NCI-H187 treated with DMSO at 0.1 percent for 48 hours (cell line): ENCODE measurements around the gene GPR158.

ENCODE experiments used
- DNase-seq: peaks from one replicate; lab custom pipeline; 2025; lab: John Stamatoyannopoulos, UW

The GPR158 gene

DNA sequence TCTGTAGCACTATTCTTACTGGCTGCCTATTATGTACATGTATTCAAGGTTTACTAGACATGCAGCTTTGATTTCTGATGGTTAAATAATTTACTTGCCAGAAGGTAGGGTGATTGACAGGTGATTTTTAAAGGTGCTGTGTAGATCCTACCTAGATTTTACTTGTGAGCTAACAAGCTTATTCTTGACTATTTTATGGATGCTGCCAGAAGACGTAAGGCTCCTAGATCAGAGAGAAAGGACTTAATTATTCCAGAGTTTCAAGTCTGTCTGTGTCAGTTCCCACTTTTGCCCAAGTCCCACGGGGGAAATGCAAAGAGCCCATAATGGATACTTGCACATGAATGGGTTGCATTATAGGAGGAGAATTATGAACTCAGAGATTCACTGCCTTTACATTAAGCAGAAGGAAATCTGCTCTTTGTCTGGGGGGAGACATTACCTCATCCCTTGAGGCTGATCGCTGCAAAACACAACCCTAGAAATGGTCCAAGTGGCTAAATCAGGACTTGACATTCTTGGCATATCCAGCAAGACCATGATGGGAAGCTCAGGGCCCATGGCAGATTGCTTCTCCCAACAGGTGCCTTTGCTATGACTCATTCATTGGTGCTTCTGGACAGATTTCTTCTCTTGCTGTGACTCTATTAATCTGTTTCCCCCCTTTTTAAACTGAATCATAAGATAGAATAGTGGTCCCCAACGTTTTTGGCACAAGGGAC, 32.1 kb downstream of the GPR158 start:
- no peak for DNase-seq

DNA sequence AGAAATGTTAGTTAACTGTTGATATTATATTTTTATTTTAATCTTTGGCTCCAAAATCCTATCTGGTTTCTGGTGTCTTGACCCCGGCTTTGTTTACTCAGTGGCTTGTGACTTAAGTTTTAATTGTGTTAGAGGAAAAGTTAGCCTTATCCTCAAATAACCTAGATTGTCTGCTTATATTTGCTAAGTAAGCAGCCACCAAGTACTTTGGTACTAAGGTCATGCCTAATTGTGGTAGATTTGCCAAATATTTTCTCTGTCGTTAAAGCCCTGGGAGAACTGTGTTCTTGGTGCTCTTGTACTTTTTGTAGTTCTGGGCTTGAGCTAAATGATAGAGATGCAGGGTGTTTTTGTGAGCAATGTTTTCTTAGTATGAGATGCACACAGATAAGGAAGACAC, 34.8 kb downstream of the GPR158 start:
- DNase-seq = no peak

DNA sequence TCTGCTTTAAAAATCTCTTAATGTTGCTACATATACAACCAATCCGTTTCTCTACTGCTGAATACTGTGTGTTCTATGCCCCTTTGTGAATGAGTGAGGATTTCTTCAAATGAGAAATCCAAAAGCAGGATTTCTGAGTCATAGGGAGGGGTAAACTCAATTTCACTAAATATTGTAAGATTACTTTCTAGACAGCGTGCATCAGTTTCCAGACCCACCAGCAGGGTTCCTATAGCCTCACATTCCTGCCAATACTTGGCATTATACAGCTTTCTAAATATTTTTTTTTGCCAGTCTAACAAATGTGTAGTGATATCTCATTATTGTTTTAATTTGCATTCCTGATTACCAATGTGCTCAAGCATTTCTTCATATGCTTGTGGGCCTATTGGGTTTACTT, 35.5 kb downstream of the GPR158 start:
- no peak for DNase-seq

DNA sequence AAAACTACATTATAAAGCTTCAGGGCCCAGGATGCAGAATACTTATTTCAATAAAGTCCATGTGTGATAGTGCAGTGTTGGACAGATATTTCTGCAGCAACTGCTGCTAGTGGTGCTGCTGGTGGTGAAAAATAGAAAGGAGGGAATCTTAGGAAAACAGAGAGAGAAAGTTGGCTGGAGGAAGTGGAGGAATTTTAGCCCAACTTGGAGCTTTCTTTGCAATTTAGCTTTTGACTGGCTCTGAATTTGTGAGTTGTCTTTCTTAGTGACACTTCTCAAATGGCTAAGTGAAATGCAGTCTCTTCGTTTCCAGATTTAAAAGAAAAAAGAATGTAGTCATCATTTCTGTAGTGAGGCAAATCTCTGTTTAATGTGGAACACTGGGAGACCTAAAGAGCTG, 45.4 kb downstream of the GPR158 start:
- DNase-seq = no peak

DNA sequence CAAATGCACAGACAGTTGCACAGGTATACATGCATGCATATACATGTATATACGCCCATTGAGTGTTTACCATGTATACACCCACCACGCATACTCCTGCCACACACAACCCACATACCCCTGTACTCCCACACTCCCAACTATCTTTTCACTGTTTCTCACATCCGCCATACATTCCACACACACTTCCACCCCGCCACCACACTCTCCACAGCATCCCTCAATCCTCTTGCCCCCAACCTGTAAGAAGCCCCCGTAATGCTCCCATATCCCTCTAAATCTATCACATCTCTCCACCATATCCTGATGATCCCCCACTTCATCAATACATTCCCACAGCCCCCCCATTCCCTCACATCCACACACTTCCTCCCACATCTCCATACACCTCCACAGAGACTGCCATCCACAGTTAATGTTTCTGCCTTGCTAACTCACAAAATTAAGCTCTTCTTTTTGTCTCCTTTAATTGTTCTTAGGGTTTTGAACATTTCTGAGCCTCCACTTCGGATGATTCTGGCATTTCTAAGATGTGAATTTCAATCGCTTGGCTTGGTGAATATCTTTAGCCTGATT, 47.4 kb downstream of the GPR158 start:
- DNase-seq = no peak

DNA sequence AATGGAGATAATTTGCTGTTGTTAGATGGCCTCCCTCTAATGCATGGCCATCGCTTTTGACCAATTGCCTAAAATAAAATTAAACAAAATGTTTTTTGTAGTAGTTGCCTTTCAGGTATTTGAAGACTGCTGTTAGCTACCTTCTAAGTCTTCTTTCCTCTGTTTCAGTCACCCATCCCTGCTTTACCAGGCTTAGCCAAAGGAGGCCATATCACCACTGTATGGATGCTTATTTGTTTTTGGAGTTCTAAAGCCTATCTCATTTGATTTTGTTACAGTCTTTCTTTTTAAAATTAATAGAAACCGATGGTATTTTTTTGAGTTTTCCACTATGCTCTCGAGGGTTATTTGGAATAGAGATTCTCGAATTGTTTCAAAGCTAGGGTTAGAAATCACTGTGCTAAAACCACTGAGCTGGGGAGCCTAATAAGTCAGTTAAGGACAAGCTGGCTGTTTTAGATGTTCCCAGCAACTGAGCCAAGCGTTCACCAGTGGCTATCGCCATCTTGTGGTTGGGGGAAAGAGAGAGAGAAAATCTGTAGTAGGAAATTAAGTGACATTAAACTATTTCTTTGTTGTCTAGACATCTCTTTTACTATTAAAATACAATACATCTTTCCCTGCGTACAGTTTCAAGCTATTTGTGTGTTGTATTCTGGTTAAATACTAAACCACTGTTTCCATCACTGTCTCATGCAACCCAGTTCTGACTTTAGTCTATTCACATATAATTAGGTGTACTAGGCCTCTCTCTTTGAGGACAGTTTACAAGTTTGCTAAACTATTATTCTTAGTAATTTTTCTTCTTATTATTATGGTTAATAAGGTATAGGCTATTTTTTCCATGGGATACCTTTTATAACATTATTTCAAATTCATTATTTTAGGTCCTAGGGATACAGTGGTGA, 52.2 kb downstream of the GPR158 start:
- DNase-seq = no peak

DNA sequence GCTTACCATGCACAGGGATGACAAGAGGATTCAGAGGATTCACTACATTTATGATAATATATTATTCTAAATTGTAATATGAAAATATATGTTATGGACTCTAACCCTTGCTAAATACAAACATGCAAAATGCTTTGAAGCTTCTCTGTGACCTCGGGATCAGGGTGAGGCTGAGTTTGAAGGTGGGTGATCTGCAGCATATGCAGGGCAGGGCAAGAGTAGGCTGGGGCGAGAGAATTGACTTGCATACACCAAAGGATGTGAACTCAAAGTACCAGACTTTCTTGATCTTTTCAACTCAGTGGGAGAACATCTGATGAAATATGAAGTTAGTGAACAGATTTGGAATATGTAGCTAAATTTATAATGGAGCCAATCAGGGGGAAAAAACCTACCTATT, 57.0 kb downstream of the GPR158 start:
- DNase-seq = no peak

DNA sequence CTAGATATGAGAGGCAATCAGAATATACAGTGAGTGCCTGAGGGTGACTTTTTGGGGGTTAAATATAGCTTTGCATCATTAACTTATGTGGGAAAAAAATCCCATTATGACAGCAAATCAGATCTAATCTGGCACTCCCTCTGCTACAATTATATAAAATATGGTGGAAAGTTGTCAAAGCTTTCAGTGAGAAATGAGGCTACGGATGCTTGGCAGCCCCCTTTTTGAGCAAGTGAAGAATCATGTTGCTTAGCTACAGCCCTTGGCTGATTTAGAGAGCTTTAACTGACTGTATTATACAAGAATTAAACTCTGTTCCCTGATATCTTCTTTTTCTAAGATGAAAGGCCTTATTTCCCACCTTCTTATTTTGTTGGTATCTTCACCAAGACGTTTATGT, 57.4 kb downstream of the GPR158 start:
- DNase-seq = no peak

DNA sequence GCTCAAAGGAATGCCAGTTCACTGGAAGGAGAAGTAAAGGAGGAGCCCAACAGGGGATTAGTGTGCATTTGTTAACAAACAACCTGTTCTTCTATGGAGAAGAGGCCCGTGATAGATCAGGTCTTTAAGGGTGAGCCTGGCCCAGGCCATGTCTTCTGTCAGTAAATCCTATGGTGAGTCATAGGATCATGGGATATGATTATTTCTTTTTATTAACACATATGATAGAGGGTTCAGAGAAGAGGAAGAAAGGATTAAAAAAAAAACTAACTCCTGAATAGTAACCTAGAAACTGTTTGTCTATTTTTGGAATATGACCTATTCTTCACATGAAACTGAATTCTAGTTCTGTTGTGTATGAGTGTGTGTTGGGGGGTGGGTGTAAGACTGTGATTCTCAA, 70.4 kb downstream of the GPR158 start:
- no peak for DNase-seq

DNA sequence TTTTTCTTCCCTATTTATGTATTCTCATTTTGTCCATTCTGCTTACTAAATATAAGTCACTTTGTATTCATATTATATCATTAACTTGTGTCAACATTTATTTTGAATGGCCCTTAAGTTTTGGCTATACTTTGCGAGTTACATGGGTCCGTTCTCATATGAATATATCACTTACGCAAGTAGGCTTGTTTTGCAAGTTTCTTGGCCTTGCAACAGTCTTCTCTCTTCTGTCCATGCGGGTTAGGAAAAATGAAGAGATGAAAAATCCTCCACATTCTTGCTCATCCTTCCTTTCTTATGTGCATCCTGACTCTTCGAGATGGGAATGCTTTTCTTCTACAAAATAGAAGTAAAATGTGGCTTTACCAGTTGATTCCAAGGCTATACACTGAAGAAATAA, 82.8 kb downstream of the GPR158 start:
- no peak for DNase-seq

DNA sequence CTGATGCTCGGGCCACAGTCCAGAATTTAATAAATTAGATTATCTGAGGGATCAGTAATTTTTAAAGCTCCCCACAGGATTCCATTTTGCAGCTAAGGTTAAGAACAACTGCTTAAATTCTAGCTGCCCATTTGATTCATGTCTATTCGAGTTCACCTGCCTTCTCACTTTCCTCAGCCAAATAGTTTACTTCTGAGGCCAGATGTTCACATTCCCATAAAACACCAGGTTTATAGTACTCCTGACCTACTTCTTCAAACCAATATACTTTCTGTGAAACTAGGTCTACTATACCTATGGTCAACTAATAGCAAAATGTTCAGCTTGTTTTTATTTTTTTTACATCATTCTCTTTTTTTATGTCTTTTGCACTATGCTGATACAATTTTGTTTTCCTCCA, 86.3 kb downstream of the GPR158 start:
- no peak for DNase-seq

DNA sequence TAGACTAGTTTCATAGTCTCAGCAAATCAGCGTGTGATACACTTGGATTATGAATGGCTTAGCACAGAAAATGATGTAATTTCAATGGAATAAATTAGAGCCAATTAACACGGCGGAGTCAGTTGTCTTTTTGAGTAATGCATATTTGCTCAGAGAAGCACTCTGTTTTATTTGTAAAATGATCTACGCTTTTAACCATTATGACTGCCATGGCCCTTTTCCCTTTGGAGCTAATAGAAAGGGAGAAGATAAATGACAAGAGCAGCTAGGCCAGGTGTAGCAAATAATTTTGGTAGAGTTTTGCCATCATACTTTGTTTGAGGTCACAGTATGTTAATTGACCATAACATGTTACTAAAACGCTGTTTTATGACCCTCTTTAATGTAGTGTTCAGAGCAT, 86.8 kb downstream of the GPR158 start:
- peak; percentile 55 for DNase-seq

DNA sequence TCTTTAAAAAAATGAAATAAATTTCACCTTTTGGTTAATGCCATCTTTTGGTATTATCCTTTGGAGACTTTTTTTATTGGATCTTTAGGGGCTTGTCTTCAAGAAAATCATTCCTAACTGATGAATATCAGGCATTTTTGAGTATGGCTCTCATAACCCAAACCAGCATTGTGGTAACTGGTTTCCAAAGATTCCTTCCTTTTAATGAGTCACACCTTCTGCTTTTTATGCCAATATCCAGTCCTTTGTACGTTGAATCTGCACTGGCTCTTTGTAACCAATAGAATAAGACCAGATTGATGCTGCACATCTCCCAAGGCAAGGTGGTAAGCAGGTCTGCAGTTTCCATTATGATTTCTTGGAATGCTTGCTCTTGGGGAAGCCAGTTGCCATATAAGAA, 89.1 kb downstream of the GPR158 start:
- DNase-seq = no peak

DNA sequence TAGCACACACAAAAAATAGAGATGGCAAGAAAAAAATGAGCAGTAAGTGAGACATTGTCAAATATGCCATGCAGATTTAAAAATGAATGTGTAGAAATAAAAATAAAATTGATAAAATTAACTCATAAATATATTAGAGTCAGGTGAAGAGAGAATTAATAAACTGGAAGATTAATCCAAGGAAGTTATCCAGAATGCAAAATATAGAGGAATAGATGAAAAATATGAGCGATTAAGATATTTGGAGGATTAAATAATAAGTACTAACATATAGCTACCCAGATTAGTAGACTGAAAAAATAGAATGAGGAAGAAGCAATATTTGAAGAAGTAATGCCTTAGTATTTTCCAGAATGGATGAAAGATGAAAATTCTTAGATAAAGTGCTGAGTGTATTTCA, 103.4 kb downstream of the GPR158 start:
- DNase-seq = no peak

DNA sequence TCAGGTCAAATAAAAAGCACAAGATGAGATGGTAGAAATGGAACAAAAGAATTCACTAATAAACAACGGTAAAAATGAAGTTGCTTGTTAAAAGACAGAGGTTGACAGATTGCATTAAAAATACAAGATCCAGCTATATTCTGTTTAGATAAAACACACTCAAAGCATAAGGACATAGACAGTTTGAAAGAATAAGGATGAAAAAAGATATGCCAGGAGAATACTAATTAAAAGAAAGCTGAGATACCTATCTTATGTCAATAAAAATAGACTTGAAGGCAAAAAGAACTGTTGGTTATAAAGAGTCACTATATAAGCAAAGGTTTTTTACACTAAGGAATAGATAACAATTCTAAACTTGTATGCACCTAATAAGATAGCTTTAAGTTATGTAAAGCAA, 105.3 kb downstream of the GPR158 start:
- DNase-seq = no peak

DNA sequence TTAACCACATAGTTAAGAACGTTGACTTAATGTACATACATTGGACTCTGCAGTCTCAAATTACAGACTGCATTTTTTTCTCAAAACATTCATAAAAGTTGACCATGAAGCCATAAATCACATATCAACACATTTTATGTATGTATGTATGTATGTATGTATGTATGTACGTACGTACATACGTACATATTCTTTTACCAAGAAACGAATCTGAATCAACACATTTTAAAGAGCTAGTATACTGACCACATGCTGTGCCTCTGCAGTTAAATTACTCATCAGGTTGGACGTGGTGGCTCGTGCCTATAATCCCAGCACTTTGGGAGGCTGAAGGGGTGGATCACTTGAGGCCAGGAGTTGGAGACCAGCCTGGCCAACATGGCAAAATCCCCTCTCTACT, 105.8 kb downstream of the GPR158 start:
- no peak for DNase-seq

DNA sequence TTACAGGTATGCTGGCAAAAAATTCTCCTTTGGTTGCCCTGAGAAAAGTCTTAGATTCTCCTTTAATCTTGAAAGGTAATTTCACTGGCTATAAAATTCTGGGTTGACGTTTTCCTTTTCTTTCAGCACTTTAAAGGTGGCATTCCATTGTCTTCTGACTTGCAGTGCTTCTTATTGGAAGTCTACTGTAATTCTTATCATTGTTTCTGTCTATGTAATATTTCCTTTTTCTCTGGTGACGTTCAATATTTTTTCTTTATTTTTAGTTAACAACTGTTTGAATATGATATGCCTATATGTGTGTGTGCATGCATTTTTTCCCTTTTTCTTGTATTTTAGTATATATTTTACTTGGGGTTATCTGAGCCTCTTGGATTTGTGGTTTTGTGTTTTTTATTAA, 111.0 kb downstream of the GPR158 start:
- DNase-seq = no peak

DNA sequence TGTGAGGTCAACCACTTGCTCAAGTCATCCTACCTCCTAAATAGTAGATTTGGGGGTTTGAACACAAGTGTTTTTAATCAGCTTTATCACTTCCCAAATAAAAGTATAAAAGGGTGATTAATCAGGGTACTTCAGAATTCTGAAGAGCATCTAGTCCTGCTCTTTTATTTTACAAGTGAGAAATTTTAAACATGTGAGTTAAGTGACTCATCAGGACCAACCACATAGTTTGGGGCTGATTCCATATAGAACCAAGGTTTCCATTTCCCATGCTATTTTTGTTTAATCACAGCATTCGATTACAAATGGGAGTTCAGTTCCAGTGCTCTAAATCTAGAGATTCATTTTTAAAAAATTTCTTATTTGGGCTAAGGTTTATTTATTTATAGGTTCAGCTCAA, 113.4 kb downstream of the GPR158 start:
- no peak for DNase-seq

DNA sequence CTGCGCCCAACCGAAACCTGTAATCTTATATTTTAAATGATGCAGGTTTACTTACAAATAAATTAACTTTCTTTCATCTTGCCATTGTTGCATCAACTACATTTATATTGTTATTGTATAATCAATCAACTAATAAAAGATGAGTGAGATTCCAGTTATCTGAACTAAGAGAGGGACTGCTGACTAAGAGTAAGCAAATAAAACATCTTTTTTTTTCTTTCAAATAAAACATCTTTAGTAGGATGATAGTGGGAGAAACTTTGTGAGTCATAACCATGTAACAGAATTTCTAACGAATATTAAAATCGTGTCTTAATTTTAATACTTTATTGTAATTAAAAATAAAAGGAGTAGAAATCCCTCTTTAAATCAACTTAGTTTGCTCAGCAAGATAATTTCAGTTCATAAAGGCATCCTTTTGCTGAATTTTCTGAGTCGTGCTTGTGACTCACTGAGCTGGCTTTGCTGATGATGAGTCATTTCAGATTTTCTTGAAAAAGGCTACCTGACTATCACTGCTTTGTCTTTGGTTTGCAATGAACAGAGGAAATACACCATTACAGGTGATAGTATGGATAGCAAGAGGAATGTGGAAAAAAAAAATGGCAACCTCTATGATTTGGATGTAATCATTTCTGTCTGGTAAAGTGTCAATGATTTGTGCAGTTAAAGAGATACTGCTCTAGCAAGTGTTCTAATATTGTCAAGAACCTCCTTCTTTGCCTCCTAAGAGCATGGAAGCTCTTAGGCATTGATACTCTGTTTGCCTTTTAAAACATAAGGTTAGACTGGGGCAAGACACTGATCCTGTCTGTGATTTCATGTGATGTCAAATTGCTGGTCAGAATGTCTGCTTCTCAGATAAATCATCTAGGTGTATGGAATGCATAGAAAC, 119.5 kb downstream of the GPR158 start:
- DNase-seq = no peak

DNA sequence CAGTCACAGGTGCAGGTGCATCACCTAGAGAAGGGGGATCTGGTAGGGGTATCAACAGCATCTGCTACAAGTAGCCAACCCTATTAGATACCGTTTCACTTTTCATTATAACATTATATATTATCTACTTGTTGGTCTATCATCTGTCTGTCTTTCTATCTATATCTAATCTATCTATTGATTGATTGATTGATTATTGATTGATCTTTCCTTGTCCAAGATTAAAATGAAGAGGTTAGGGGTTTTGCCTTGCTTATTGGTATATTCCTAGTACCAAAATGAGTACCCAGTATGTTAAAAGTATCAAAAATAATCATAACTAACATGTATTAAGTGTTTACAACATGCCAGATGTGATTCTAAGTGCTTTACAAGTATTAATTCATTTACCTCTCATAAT, 121.5 kb downstream of the GPR158 start:
- DNase-seq = no peak

DNA sequence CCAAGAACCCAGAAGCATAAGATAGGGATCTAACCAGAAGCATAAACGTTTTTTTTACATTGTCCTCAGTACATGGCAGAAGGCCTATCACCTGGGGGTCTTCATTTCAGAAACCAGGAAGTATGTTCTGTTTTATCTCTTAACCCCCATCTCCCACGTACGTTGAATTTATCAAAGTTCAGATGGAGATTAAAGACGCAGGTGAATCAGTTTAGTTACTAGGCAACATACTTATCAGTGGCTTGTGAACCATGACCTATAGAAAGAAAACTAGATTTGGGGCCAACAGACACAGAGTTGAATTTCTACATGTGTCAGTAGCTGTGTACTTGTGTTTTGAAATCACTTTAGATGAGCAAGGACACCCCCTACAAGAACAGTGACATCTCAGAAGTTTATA, 122.7 kb downstream of the GPR158 start:
- DNase-seq = no peak

DNA sequence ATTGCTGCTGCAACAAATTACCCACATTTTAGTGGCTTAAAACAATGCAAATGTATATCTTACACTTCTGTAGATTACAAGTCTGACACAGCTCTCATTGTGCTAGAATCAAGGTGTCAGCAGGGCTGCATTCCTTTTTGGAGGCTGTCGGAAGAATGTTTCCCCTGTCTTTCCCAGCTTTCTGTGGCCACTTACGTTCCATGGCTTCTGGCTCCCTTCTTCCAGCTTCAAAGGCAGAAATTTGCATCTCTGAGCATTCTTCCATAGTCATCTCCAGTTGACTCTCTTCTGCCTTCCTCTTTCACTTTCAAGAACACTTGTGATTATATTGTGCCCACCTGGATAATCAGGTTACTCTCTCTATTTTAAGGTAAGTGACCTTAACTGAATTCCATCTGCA, 125.3 kb downstream of the GPR158 start:
- DNase-seq = no peak
